GM23248 (cell line): ENCODE results near the gene RASGRP1. TPM values are rescaled to one million over a fixed set of nuclear protein-coding genes. Genes with fewer than 3 reads are reported as not detected.

ENCODE experiments used
- DNase-seq: peaks from one replicate; pipeline ENCODE4 v3.0.0-alpha.2; 2015
- H2AFZ ChIP-seq: fragments of 200-600 bp; sonication (generic); 2 replicates; pipeline ENCODE4 v1.6.1; 2016; ENCODE audit warnings: antibody characterized with exemption
- H3F3A ChIP-seq: fragments of 200-600 bp; sonication (generic); 2 replicates; pipeline ENCODE4 v1.6.1; 2016; ENCODE audit warnings: mild to moderate bottlenecking, antibody characterized with exemption, mixed run types; ENCODE audit not compliant: insufficient read depth
- H3K27ac ChIP-seq: fragments of 200-600 bp; sonication (generic); 2 replicates; pipeline ENCODE4 v1.5.1; 2016; ENCODE audit warnings: mild to moderate bottlenecking
- H3K27me3 ChIP-seq: fragments of 200-600 bp; sonication (generic); replicated peaks from 2 replicates; pipeline ENCODE4 v1.6.1; 2016; ENCODE audit warnings: mild to moderate bottlenecking; ENCODE audit not compliant: insufficient read depth
- H3K36me3 ChIP-seq: fragments of 200-600 bp; sonication (generic); 2 replicates; pipeline ENCODE4 v1.6.1; 2016; ENCODE audit warnings: low read depth, mild to moderate bottlenecking
- H3K4me1 ChIP-seq: fragments of 200-600 bp; sonication (generic); 2 replicates; pipeline ENCODE4 v1.6.1; 2016; ENCODE audit warnings: mild to moderate bottlenecking; ENCODE audit not compliant: insufficient read depth
- H3K4me2 ChIP-seq: fragments of 200-600 bp; sonication (generic); one replicate; pipeline ENCODE4 v1.6.1; 2016; ENCODE audit warnings: mild to moderate bottlenecking; ENCODE audit not compliant: unreplicated experiment
- H3K4me3 ChIP-seq: fragments of 200-600 bp; sonication (generic); 2 replicates; pipeline ENCODE4 v1.5.1; 2016; ENCODE audit warnings: mild to moderate bottlenecking
- H3K79me2 ChIP-seq: fragments of 200-600 bp; sonication (generic); 2 replicates; pipeline ENCODE4 v1.6.1; 2016; ENCODE audit warnings: mild to moderate bottlenecking; ENCODE audit not compliant: insufficient read depth
- H3K9ac ChIP-seq: fragments of 200-600 bp; sonication (generic); 2 replicates; pipeline ENCODE4 v1.6.1; 2016; ENCODE audit warnings: mild to moderate bottlenecking
- H3K9me2 ChIP-seq: fragments of 200-600 bp; sonication (generic); 2 replicates; pipeline ENCODE4 v1.6.1; 2016; ENCODE audit warnings: mixed run types, mild to moderate bottlenecking, moderate library complexity; ENCODE audit not compliant: insufficient read depth
- H3K9me3 ChIP-seq: fragments of 200-600 bp; sonication (generic); one replicate; pipeline ENCODE4 v1.6.1; 2017; ENCODE audit warnings: low read depth
- H4K20me1 ChIP-seq: fragments of 200-600 bp; sonication (generic); 2 replicates; pipeline ENCODE4 v1.6.0; 2016; ENCODE audit not compliant: insufficient read depth
- EZH2 ChIP-seq: fragments of 200-600 bp; sonication (generic); IDR thresholded peaks from 2 replicates; pipeline ENCODE4 v1.6.1; 2018; ENCODE audit warnings: antibody characterized with exemption, mild to moderate bottlenecking; ENCODE audit not compliant: insufficient read depth, poor library complexity, severe bottlenecking
- EZH2phosphoT487 ChIP-seq: fragments of 200-600 bp; sonication (generic); IDR thresholded peaks from 2 replicates; pipeline ENCODE4 v1.6.1; 2018; ENCODE audit warnings: antibody characterized with exemption, moderate library complexity, mild to moderate bottlenecking, low read depth; ENCODE audit not compliant: insufficient read depth
- WGBS, 2 experiments: methylation state at CpG; one replicate each; pipeline ENCODE4 v1.1.6; 2015 to 2017; ENCODE audit warnings: low lambda C conversion rate in 2 of 2, low coverage in 1 of 2; ENCODE audit errors: missing lambda C conversion rate in 2 of 2; 5-methylcytosine and 5-hydroxymethylcytosine counted together
- in situ Hi-C: fragments of 300-500 bp; cut with MboI; formaldehyde crosslinking; loops from 2 replicates; pipeline ENCODE4 v1.15.0; 2020
- polyA plus RNA-seq: library from polyadenylated mRNA; unstranded; fragments of >200 nt; fragmentation: Nextera tagmentation; extraction: Ambion mirVana; gene quantifications from 2 replicates; pipeline ENCODE4 v1.2.1, GENCODE V29; 2016
- total RNA-seq: library from RNA; depleted of rRNA; stranded (reverse); fragments of >200 nt; shearing (Covaris generic); gene quantifications from 2 replicates; pipeline ENCODE4 v1.2.3, GENCODE V29; 2014

The RASGRP1 gene
- total and polyA plus RNA-seq, 2 experiments from 2014 or later, result 0.58 to 1.5 TPM

- in situ Hi-C loops, result no loop called here
- H3K4me2 ChIP-seq, result no peak overlapping the region
- no peaks in the 10 kb centered on the region for H3K9me3 ChIP-seq
- TF ChIP-seq EZH2, result no peak
- no peak for TF ChIP-seq EZH2phosphoT487
- peaks cover 35% of the 10 kb centered on the region for H3K4me1 ChIP-seq
- H4K20me1 ChIP-seq, result no peaks in the 10 kb centered on the region
- no peaks in the 10 kb centered on the region for H3K79me2 ChIP-seq
- H3K36me3 ChIP-seq, result no peaks in the 10 kb centered on the region
- WGBS, 2 experiments, result 43 to 44% methylated on average over 4 of the region's 4 CpGs
- peak; percentile 14 for DNase-seq
- no peak overlapping the region for H3K9ac ChIP-seq
- no peak overlapping the region; the same call in 1 of the 2 replicates for H3K27ac ChIP-seq
- H3K4me3 ChIP-seq, result no peak overlapping the region
- H2AFZ ChIP-seq, result 0 out of 2 replicates have a peak overlapping the region, but pooled peaks have one; percentile 11
- peaks cover 29% of the 10 kb centered on the region for H3F3A ChIP-seq
- H3K9me2 ChIP-seq, result no peaks in the 10 kb centered on the region
- no peaks in the 10 kb centered on the region for H3K27me3 ChIP-seq
These were observed 5.5 kb downstream of the RASGRP1 start for GRCh38 chr15:38559131-38559530.

DNA sequence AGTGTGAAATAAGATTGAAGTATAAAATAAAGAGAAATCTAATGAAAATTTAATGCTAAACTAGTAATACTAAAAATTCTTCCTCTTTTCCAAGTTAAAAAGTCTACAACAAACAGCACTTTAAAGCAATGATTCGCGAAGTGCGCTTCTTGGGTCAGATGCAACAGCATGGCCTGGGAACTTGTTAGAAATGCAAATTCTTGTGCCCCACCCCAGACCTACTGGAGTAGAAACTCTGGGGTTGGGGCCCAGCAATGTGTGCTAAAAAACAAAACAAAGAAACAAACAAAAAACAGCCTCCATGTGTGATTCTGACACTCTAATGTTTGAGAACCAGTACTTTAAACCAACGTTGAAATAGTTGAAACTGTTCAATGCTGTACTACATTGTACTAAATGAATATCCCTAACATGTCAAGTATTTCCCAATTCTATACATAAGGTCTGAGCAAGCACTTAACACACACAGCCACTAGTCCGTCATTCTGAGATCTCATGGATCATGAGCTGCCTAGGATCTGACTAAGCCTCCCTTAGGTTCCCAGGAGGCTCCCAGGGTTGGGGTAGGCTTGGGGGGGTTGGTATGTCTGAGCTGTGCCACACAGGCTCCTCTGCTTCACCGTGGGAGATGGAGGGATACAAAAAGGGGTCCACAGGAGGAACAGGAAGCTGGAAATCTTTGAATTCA, 6.1 kb downstream of the RASGRP1 start:
- TF ChIP-seq EZH2, result no peak
- TF ChIP-seq EZH2phosphoT487, result no peak
- no peak overlapping the region; the same call in 1 of the 2 replicates for H3K27ac ChIP-seq
- no peaks in the 10 kb centered on the region for H3K79me2 ChIP-seq
- no peak overlapping the region for H3K9ac ChIP-seq
- in situ Hi-C loops, result no loop called here
- no peaks in the 10 kb centered on the region for H3K9me3 ChIP-seq
- H2AFZ ChIP-seq, result 0 out of 2 replicates have a peak overlapping the region, but pooled peaks have one; percentile 11
- H3K27me3 ChIP-seq, result no peaks in the 10 kb centered on the region
- no peaks in the 10 kb centered on the region for H3K36me3 ChIP-seq
- H4K20me1 ChIP-seq, result no peaks in the 10 kb centered on the region
- H3K4me2 ChIP-seq, result peak overlapping the region; percentile 35
- peaks cover 35% of the 10 kb centered on the region for H3K4me1 ChIP-seq
- no peak overlapping the region for H3K4me3 ChIP-seq
- 50 to 53% methylated on average over 6 of the region's 6 CpGs for WGBS, 2 experiments
- peaks cover 29% of the 10 kb centered on the region for H3F3A ChIP-seq
- DNase-seq, result peak; percentile 84
- no peaks in the 10 kb centered on the region for H3K9me2 ChIP-seq

DNA sequence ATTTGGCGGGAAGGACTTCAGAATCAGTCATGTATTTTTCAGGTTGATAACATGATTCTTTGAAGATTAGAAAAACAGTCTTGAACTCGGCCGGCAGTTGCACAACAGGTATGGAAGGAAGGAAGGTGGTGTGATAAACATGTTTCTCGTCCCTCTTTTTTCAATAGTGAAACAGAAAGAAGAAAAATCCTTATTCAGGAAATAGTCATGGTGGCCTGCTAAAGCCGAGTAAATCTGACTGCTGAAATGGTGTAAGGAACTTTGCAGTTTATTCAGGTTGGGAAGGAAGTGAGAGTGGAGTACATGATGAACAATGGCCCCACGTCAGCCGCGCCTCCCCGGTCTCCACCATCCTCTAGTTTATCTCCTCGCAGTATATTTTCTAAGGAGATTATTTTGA, 6.7 kb downstream of the RASGRP1 start:
- no peak overlapping the region for H2AFZ ChIP-seq
- TF ChIP-seq EZH2phosphoT487, result no peak
- no peak for TF ChIP-seq EZH2
- no peak for DNase-seq
- no peak overlapping the region for H3K27ac ChIP-seq
- WGBS, 2 experiments, result 97 to 98% methylated on average over 10 of the region's 10 CpGs
- no peaks in the 10 kb centered on the region for H3K79me2 ChIP-seq
- H3K36me3 ChIP-seq, result no peaks in the 10 kb centered on the region
- peaks cover 35% of the 10 kb centered on the region for H3K4me1 ChIP-seq
- no peak overlapping the region for H3K9ac ChIP-seq
- H3F3A ChIP-seq, result peaks cover 26% of the 10 kb centered on the region
- H3K4me3 ChIP-seq, result no peak overlapping the region
- no peak overlapping the region for H3K4me2 ChIP-seq
- H4K20me1 ChIP-seq, result no peaks in the 10 kb centered on the region
- H3K9me3 ChIP-seq, result no peaks in the 10 kb centered on the region
- no peaks in the 10 kb centered on the region for H3K9me2 ChIP-seq
- in situ Hi-C loops, result no loop called here
- H3K27me3 ChIP-seq, result no peaks in the 10 kb centered on the region

DNA sequence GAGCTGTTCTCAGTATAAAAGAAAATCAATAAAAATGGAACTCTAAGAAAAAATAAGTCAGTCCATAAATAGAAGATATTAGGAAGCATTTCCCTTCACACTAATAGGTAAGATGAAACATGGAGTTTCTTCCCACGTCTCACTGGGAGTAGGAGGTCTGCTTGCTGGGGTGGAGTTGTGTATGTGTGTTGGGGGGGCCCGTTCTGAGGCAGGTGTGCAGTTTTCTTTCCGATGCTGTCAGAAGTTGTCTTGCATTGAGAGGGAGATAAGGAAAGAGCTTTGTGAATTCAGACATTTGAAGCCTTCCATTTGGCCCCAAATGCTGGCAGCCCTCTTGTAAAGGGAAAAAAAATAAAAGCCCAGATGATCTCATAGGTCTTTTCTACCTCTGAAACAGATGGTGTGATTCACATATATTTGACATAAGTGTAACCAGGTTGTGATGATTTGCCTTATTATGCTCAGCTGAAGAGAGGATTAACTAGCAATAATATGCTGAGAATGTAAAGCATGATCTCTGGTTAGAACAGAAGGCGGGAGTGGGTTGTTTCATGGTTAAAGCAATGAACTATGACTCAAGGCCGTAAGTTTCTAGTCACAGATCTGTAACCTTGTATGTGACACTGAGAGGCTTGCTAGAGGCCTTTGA, 8.8 kb downstream of the RASGRP1 start:
- in situ Hi-C loops, result no loop called here
- H2AFZ ChIP-seq, result no peak overlapping the region
- peak overlapping the region; percentile 72 for H3K4me2 ChIP-seq
- peak; percentile 86 for DNase-seq
- H3F3A ChIP-seq, result peaks cover 25% of the 10 kb centered on the region
- H3K9me3 ChIP-seq, result no peaks in the 10 kb centered on the region
- H4K20me1 ChIP-seq, result no peaks in the 10 kb centered on the region
- H3K27me3 ChIP-seq, result no peaks in the 10 kb centered on the region
- H3K9ac ChIP-seq, result no peak overlapping the region
- peak overlapping the region; percentile 49 for H3K27ac ChIP-seq
- 44 to 46% methylated on average over 5 of the region's 5 CpGs for WGBS, 2 experiments
- TF ChIP-seq EZH2phosphoT487, result no peak
- TF ChIP-seq EZH2, result no peak
- no peaks in the 10 kb centered on the region for H3K9me2 ChIP-seq
- no peak overlapping the region for H3K4me3 ChIP-seq
- H3K36me3 ChIP-seq, result no peaks in the 10 kb centered on the region
- H3K4me1 ChIP-seq, result peaks cover 35% of the 10 kb centered on the region
- H3K79me2 ChIP-seq, result no peaks in the 10 kb centered on the region
